OCI-LY3 (cell line): Measurements from ENCODE around the gene MAGI2.

ENCODE experiments used
- CTCF ChIP-seq: fragments of 200-600, 300-600 bp; sonication (generic); IDR thresholded peaks from 2 replicates; pipeline ENCODE4 v1.5.1; 2014; ENCODE audit warnings: antibody characterized with exemption, low read length, low read depth
- EZH2phosphoT487 ChIP-seq: fragments of 200-600 bp; shearing (Covaris generic); IDR thresholded peaks from 2 replicates; pipeline ENCODE4 v1.6.1; 2018; ENCODE audit warnings: antibody characterized with exemption, mixed run types, low read depth

DNA sequence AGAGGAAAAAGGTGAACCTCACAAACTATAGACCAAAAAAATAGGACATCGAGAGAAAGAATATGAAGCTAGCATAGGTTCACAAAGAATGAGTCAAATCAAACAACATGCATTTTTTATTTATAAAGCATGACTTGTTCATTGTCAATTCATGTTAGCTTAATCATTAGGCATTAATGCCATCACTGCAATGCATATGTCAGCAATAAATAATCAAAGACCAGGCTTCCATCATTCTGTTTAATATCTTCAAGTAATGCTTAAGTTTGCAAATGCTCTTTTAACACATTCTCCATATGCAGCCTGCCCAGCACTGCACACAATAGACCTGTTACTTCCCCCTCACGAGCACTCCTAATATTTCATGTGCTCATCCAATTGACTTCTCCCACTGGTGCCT lies 8.9 kb upstream of the MAGI2 start:
- TF ChIP-seq CTCF (no peak), EZH2phosphoT487 (no peak)
